Measurements from ENCODE around the gene CKS1B. TPM values are rescaled to one million over a fixed set of nuclear protein-coding genes. Genes with fewer than 3 reads are reported as not detected.
"Not testable (repeated sequence)": the region's sequence is repeated elsewhere in the genome, so short reads cannot be mapped to it uniquely, and the experiment has no call there.

The CKS1B gene
- polyA plus RNA-seq, 10 donors = 45.8 to 80.8 (median 62.6) TPM

- DNase-seq = peak; percentile 98 to 100 (median 99)
These were observed 8.6 kb downstream of the CKS1B start, which contains the start of gene FLAD1 for GRCh38 chr1:154982897-154983648. Gene FLAD1, plus strand, starts transcription at chr1:154983344. Its CDS starts 351 bp downstream, at chr1:154983695.

- DNase-seq = no peak
These were observed 9.4 kb downstream of the CKS1B start for GRCh38 chr1:154983776-154984466.

- not testable (repeated sequence) for DNase-seq
These were observed 12.3 kb downstream of the CKS1B start for GRCh38 chr1:154986736-154987135.

GRCh38 chr1:154987326-154987725 lies 12.8 kb downstream of the CKS1B start:
- no peak for DNase-seq

GRCh38 chr1:154988058-154988954 lies 13.8 kb downstream of the CKS1B start:
- no peak for DNase-seq

- no peak for DNase-seq
These were observed 14.8 kb downstream of the CKS1B start for GRCh38 chr1:154989195-154989860.

DNA sequence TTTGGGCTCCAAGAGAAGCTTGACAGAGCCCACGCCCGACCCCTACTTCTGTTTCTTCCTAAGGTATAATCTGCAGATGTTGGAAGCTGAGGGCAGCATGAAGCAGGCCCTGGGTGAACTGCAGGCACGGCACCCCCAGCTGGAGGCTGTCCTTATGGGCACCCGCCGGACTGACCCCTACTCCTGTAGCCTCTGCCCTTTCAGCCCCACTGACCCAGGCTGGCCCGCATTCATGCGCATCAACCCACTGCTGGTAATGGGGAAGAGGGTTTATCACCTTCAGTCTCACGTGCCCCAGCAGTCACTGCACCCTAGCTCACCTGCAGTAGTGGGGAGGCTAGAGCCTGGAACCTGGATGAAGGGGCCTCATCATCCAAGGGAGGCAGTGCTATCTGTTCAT lies 15.8 kb downstream of the CKS1B start:
- DNase-seq = no peak

GRCh38 chr1:154992721-154993571 lies 18.5 kb downstream of the CKS1B start:
- DNase-seq = no peak

- no peak for DNase-seq
These were observed 19.2 kb downstream of the CKS1B start, which contains the start of gene LENEP for GRCh38 chr1:154993572-154994268. Gene LENEP, plus strand, starts transcription at chr1:154993586. Its CDS starts 22 bp downstream, at chr1:154993608.

GRCh38 chr1:154994269-154994587 lies 19.7 kb downstream of the CKS1B start:
- DNase-seq = no peak

GRCh38 chr1:154994591-154994990 lies 20.1 kb downstream of the CKS1B start:
- no peak for DNase-seq

DNA sequence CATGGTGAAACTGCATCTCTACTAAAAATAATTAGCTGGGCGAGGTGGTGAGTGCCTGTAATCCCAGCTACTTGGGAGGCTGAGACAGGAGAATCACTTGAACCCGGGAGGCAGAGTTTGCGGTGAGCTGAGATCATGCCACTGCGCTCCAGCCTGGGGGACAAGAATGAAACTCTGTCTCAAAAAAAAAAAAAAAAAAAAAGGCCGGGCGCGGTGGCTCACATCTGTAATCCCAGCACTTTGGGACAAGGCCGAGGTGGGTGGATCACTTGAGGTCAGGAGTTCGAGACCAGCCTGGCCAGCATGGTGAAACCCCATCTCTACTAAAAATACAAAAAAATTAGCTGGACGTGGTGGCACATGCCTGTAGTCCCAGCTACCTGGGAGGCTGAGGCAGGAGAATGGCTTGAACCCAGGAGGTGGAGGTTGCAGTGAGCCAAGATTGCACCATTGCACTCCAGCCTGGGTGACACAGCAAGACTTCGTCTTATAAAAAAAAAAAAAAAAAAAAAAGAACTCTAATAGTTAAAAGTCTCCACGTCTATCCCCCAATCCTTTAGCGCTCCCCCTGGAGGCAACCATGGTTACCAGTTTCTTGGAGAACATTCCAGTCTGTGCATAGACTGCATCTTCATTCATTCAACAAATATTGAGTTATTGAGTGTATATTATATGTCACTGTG lies 21.0 kb downstream of the CKS1B start:
- DNase-seq = peak; percentile 58 to 72 (median 66)

GRCh38 chr1:154996966-154997701 lies 22.7 kb downstream of the CKS1B start:
- DNase-seq = no peak

DNA sequence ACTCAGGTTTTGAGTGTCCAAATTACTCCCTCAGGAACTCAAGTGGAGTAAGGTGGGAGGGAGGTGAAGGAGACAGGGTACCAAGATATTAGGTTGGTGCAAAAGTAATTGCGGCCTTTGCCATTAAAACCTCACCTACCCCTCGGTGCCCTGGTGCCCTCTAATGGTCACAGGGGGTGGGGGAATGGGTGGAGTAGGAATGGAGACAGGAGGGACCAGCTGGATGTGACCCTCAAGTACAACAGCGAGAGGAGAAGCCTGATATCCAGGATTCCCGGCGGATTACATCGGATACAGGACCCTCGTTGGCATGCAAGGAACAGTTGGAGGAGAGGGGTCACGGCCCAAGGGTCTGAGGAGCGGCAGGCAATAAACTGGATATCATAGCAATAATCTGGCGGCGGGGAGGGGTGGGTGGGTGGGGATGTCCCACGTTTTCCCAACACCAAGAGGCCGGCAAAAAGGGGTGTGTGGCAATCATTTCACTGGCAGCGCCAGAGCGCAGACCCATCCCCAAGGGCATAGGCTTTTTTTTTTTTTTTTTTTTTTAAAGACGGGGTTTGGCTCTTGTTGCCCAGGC lies 23.8 kb downstream of the CKS1B start:
- DNase-seq = no peak

- peak; percentile 62 to 89 (median 76) for DNase-seq
These were observed 24.5 kb downstream of the CKS1B start for GRCh38 chr1:154998818-154999570.

DNA sequence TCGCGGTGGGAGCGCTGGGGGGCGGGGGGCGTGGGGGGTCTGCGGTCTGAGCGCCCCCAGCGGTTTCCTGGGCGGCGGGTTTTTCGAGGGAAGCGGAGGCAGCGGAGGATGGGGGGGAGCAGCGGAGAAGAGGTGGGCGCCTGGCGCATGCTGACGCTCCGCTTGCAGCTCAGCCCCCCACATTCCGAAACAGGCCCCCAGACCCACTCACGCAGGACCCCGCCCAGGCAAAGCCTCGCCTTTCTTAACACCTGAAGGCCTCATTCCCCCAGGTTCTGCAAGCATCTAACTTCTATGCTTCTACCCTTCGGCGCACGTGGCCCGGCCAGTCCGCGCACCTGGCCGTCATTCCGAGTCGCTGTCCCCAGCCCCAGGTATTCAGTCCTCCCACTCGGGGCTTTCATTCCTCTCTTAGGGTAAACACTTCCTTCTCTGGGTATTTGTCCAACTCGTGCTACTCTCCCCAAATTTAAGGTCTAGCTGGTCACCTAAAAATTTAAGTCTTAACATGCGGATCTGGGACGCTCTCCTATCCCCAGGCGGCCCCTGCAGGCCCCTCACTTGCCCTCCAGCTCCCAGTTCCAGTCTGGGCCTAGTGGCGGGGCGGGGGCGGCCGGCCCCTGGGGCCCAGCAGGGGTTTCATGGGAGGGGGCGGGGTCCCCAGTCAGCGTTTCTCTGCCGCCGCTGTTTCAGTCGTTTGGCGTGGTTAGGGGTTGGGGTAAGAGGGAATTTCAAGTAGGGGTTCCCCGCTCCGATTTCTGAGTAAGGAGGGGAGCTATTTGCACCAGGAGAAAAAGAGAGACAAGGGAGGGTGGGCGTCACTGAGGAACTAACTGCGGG lies 25.3 kb downstream of the CKS1B start:
- DNase-seq = peak in 2 of 3 donors; percentile 32 to 74

- no peak for DNase-seq
These were observed 25.9 kb downstream of the CKS1B start for GRCh38 chr1:155000411-155000725.

Data from muscle of back (tissue), 11 donors.